GM12878 (cell line): ENCODE measurements around the gene PDGFD. TPM values are rescaled to one million over a fixed set of nuclear protein-coding genes. Genes with fewer than 3 reads are reported as not detected.

ENCODE experiments used
- ATAC-seq: fragments of 200-7000 bp; cut with Tn5 transposase; 3 replicates; pipeline ENCODE4 v1.9.1; 2020; ENCODE audit warnings: mild to moderate bottlenecking, moderate library complexity
- BruUV-seq: library from RNA; stranded (reverse); fragments of 400-500 nt; replicated peaks from 2 replicates; lab custom pipeline; 2021; lab: Mats Ljungman, UMichigan
- CTCF ChIA-PET: fragments of 300-600 bp; sonication (Branson Sonifier 250); formaldehyde crosslinking; extraction: SDS; loops from one replicate; lab custom pipeline; 2021; ENCODE audit warnings: inconsistent platforms; lab: Yijun Ruan, JAX
- POLR2A ChIA-PET: fragments of 350-600 bp; formaldehyde crosslinking; extraction: SDS; loops from one replicate; lab custom pipeline; 2021; ENCODE audit warnings: inconsistent platforms; lab: Charles Lee
- RAD21 ChIA-PET: fragments of 300-600 bp; sonication (Branson Sonifier 250); formaldehyde crosslinking; loops from one replicate; lab custom pipeline; 2023; ENCODE audit warnings: antibody characterized with exemption; ENCODE audit not compliant: unreplicated experiment; lab: Charles Lee
- SMC1A ChIA-PET: fragments of 300-600 bp; sonication (Branson Sonifier 250); formaldehyde crosslinking; loops from one replicate; lab custom pipeline; 2023; ENCODE audit not compliant: unreplicated experiment, uncharacterized antibody; lab: Charles Lee
- DNase-seq: peaks from one replicate; pipeline ENCODE4 v3.0.0-alpha.2; 2011; ENCODE audit warnings: low read depth, low spot score
- FAIRE-seq: peaks from 3 replicates; lab custom pipeline; 2011; peaks lifted over from hg19 to GRCh38; lab: Jason Lieb, UNC
- H2AFZ ChIP-seq: 2 replicates; pipeline ENCODE4 v1.6.0; 2011; ENCODE audit warnings: low read depth, low read length, control low read depth; ENCODE audit not compliant: control insufficient read depth
- H3K27ac ChIP-seq: 2 replicates; pipeline ENCODE4 v1.5.1; 2011; ENCODE audit warnings: control low read depth; ENCODE audit not compliant: control insufficient read depth, insufficient read depth
- H3K27me3 ChIP-seq, 2 experiments: replicated peaks in 1 of 2; 2 replicates each; pipeline versions ENCODE4 v1.6.0 to v1.6.1; 2011; ENCODE audit warnings: low read length in 1 of 2; ENCODE audit not compliant: control insufficient read depth in 2 of 2, insufficient read depth in 2 of 2
- H3K36me3 ChIP-seq, 2 experiments: 2 replicates each; pipeline ENCODE4 v1.5.1; 2011; ENCODE audit warnings: low read length in 1 of 2; ENCODE audit not compliant: control insufficient read depth in 2 of 2, insufficient read depth in 2 of 2
- H3K4me1 ChIP-seq: 2 replicates; pipeline ENCODE4 v1.6.1; 2011; ENCODE audit warnings: mild to moderate bottlenecking, low read length, moderate library complexity, mixed read lengths; ENCODE audit not compliant: control insufficient read depth, insufficient read depth
- H3K4me2 ChIP-seq: 2 replicates; pipeline ENCODE4 v1.6.0; 2011; ENCODE audit warnings: control low read depth; ENCODE audit not compliant: control insufficient read depth, insufficient read depth
- H3K4me3 ChIP-seq: fragments of 200-600 bp; sonication (generic); 2 replicates; pipeline ENCODE4 v1.5.1; 2016
- H3K79me2 ChIP-seq: 2 replicates; pipeline ENCODE4 v1.6.0; 2011; ENCODE audit warnings: low read length; ENCODE audit not compliant: control insufficient read depth, insufficient read depth
- H3K9ac ChIP-seq: 2 replicates; pipeline ENCODE4 v1.8.0; 2011; ENCODE audit warnings: low read length, control low read depth, mixed read lengths; ENCODE audit not compliant: control insufficient read depth, insufficient read depth
- H3K9me3 ChIP-seq: replicated peaks from 3 replicates; pipeline ENCODE4 v1.5.1; 2011; ENCODE audit warnings: mild to moderate bottlenecking, low read length; ENCODE audit not compliant: control insufficient read depth, insufficient read depth
- H4K20me1 ChIP-seq: 2 replicates; pipeline ENCODE4 v1.6.0; 2011; ENCODE audit not compliant: control insufficient read depth, insufficient read depth
- E2F4 ChIP-seq: IDR thresholded peaks from 2 replicates; pipeline ENCODE4 v1.6.1; 2012; ENCODE audit warnings: low read depth, low read length, improper control_type of control experiment
- ELK1 ChIP-seq: IDR thresholded peaks from 2 replicates; pipeline ENCODE4 v1.6.1; 2012; ENCODE audit warnings: low read depth, low read length, improper control_type of control experiment
- ESRRA ChIP-seq: IDR thresholded peaks from 2 replicates; pipeline ENCODE4 v1.6.1; 2012; ENCODE audit warnings: mild to moderate bottlenecking, low read length, improper control_type of control experiment
- GATAD2B ChIP-seq: fragments of 450-650 bp; conservative IDR thresholded peaks from 2 replicates; pipeline ENCODE4 v1.6.1; 2017; ENCODE audit warnings: low read depth, mild to moderate bottlenecking, moderate library complexity
- HDGF ChIP-seq: fragments of 450-650 bp; IDR thresholded peaks from 2 replicates; pipeline ENCODE4 v1.6.1; 2016; ENCODE audit warnings: antibody characterized with exemption
- HSF1 ChIP-seq: fragments of 150-350 bp; IDR thresholded peaks from 2 replicates; pipeline ENCODE4 v1.6.1; 2014; ENCODE audit warnings: mild to moderate bottlenecking, low read depth, low read length
- IRF3 ChIP-seq: fragments of 450-650 bp; IDR thresholded peaks from 2 replicates; pipeline ENCODE4 v1.6.1; 2014; ENCODE audit warnings: mild to moderate bottlenecking
- JUNB ChIP-seq: IDR thresholded peaks from 2 replicates; pipeline ENCODE4 v1.6.1; 2016; ENCODE audit warnings: antibody characterized with exemption, mild to moderate bottlenecking
- LARP7 ChIP-seq: fragments of 450-650 bp; IDR thresholded peaks from 2 replicates; pipeline ENCODE4 v1.6.1; 2017; ENCODE audit warnings: mild to moderate bottlenecking
- MLLT1 ChIP-seq: fragments of 450-650 bp; IDR thresholded peaks from 2 replicates; pipeline ENCODE4 v1.6.1; 2016; ENCODE audit warnings: mild to moderate bottlenecking
- MXI1 ChIP-seq: fragments of 150-350 bp; IDR thresholded peaks from 2 replicates; pipeline ENCODE4 v1.6.1; 2011; ENCODE audit warnings: low read depth, mild to moderate bottlenecking, inconsistent platforms, low read length, improper control_type of control experiment
- PRDM15 ChIP-seq: fragments of 450-650 bp; formaldehyde crosslinking; IDR thresholded peaks from 2 replicates; pipeline ENCODE4 v1.4.0; 2020; ENCODE audit warnings: mild to moderate bottlenecking, moderate library complexity
- SREBF2 ChIP-seq: IDR thresholded peaks from 2 replicates; pipeline ENCODE4 v1.6.1; 2012; ENCODE audit warnings: mild to moderate bottlenecking, low read length
- WGBS: methylation state at CpG from one replicate; pipeline ENCODE4 v1.1.6; 2016; ENCODE audit warnings: low lambda C conversion rate; ENCODE audit not compliant: insufficient replicate concordance, insufficient coverage; ENCODE audit errors: missing lambda C conversion rate; 5-methylcytosine and 5-hydroxymethylcytosine counted together
- in situ Hi-C: fragments of 300-500 bp; cut with MboI; formaldehyde crosslinking; loops from 9 replicates; pipeline ENCODE4 v1.14.3; 2018; ENCODE audit warnings: mixed read lengths
- intact Hi-C: fragments of 100-400 bp; cut with micrococcal nuclease; formaldehyde crosslinking; loops from one replicate; pipeline ENCODE4 v1.14.2; 2022; ENCODE audit not compliant: unreplicated experiment
- polyA plus RNA-seq, 11 experiments: library from polyadenylated mRNA; depleted of rRNA in 4 of 11; unstranded in 6 of 11; stranded (reverse) in 5 of 11; fragments of >200 nt; fragmentation: Nextera tagmentation in 4 of 11; fragmentation: Illumina TruSeq in 1 of 11; extraction: Ambion mirVana in 4 of 11; extraction: Trizol in 1 of 11; gene quantifications; 1 replicate in 1 of 11; 2 replicates in 10 of 11; pipeline versions ENCODE4 v1.2.1 to v1.2.3, GENCODE V29; 2011 to 2016; ENCODE audit warnings: inconsistent platforms in 2 of 11, missing spikeins in 2 of 11, low read depth in 1 of 11
- total RNA-seq, 4 experiments: library from RNA; depleted of rRNA in 3 of 4; stranded (reverse); fragments of >200 nt in 3 of 4; fragmentation: Illumina TruSeq in 1 of 4; extraction: Trizol in 1 of 4; gene quantifications; 2 replicates each; pipeline versions ENCODE4 v1.2.1 to v1.2.3, GENCODE V29; 2013 to 2021

Gene PDGFD
- total and polyA plus RNA-seq, 10 of the 15 experiments (the other 5 are each of a cell fraction or from before 2014, with no cell fraction given) = 0.05 to 0.13 TPM; not detected in 8

GRCh38 chr11:104075706-104076105, 88.2 kb downstream of the PDGFD start:
- ATAC-seq (no peak), DNase-seq (no peak), FAIRE-seq (no peak)
- CTCF ChIA-PET = no interaction called here
- RAD21 ChIA-PET = no interaction called here
- no peaks in the 10 kb centered on the region for H3K79me2 ChIP-seq
- 18% methylated on average over 4 of the region's 4 CpGs for WGBS
- POLR2A ChIA-PET = no interaction called here
- H3K4me3 ChIP-seq = no peak overlapping the region
- H3K9ac ChIP-seq = no peak overlapping the region
- no peaks in the 10 kb centered on the region for H4K20me1 ChIP-seq
- H3K4me1 ChIP-seq = no peaks in the 10 kb centered on the region
- H3K36me3 ChIP-seq = no peaks in the 10 kb centered on the region
- H3K9me3 ChIP-seq = no peaks in the 10 kb centered on the region
- SMC1A ChIA-PET = interaction anchor here (0.7 kb wide), 1 partner anchor 57 kb away, joined by 3 read pairs; no protein-coding TSS in a partner anchor
- H3K4me2 ChIP-seq = no peak overlapping the region
- BruUV-seq = no TSS peak
- no peaks in the 10 kb centered on the region; a peak in 1 of 4 replicates for H3K27me3 ChIP-seq
- in situ Hi-C loops = no loop called here
- intact Hi-C loops = no loop called here
- H2AFZ ChIP-seq = no peak overlapping the region
- no peak overlapping the region for H3K27ac ChIP-seq
- no peak for TF ChIP-seq MLLT1
- no peak for TF ChIP-seq E2F4
- TF ChIP-seq HSF1 = no peak
- no peak for TF ChIP-seq LARP7
- no peak for TF ChIP-seq ELK1
- no peak for TF ChIP-seq ESRRA
- no peak for TF ChIP-seq SREBF2
- no peak for TF ChIP-seq GATAD2B
- no peak for TF ChIP-seq IRF3
- TF ChIP-seq HDGF = no peak
- TF ChIP-seq PRDM15 (CRISPR knock-in tag) = no peak
- no peak for TF ChIP-seq MXI1
- no peak for TF ChIP-seq JUNB
